GM19240 (cell line): ENCODE data around the gene DIAPH2.
A peak's percentile ranks its signal among the peaks of the same experiment; 100 is the strongest.
"Not testable (repeated sequence)": the region's sequence is repeated elsewhere in the genome, so short reads cannot be mapped to it uniquely, and the experiment has no call there.

ENCODE experiments used
- DNase-seq: peaks from one replicate; pipeline ENCODE4 v3.0.0; 2011; ENCODE audit warnings: low spot score; ENCODE audit not compliant: insufficient read length

The DIAPH2 gene

GRCh38 chrX:96715481-96715880 is 30.8 kb downstream of the DIAPH2 start:
- no peak for DNase-seq

- no peak for DNase-seq
These were observed 34.7 kb downstream of the DIAPH2 start for GRCh38 chrX:96719161-96719875.

GRCh38 chrX:96721354-96721753 is 36.7 kb downstream of the DIAPH2 start:
- DNase-seq: peak; percentile 13

GRCh38 chrX:96722781-96723180 is 38.1 kb downstream of the DIAPH2 start:
- DNase-seq: no peak

- DNase-seq: no peak
These were observed 44.4 kb downstream of the DIAPH2 start for GRCh38 chrX:96729053-96729452.

- DNase-seq: no peak
These were observed 45.4 kb downstream of the DIAPH2 start for GRCh38 chrX:96729868-96730643.

GRCh38 chrX:96731000-96731399 is 46.4 kb downstream of the DIAPH2 start:
- DNase-seq: not testable (repeated sequence)

GRCh38 chrX:96743367-96744073 is 58.9 kb downstream of the DIAPH2 start:
- DNase-seq: no peak

GRCh38 chrX:96752781-96753180 is 68.1 kb downstream of the DIAPH2 start:
- no peak for DNase-seq

GRCh38 chrX:96753230-96753629 is 68.6 kb downstream of the DIAPH2 start:
- no peak for DNase-seq

- DNase-seq: no peak
These were observed 71.8 kb downstream of the DIAPH2 start for GRCh38 chrX:96756491-96756890.

GRCh38 chrX:96761566-96761965 is 76.9 kb downstream of the DIAPH2 start:
- no peak for DNase-seq

- no peak for DNase-seq
These were observed 79.0 kb downstream of the DIAPH2 start for GRCh38 chrX:96763608-96764007.

GRCh38 chrX:96764864-96765263 is 80.2 kb downstream of the DIAPH2 start:
- no peak for DNase-seq

GRCh38 chrX:96770315-96770714 is 85.7 kb downstream of the DIAPH2 start:
- DNase-seq: no peak

- DNase-seq: no peak
These were observed 86.8 kb downstream of the DIAPH2 start for GRCh38 chrX:96771486-96771885.

- DNase-seq: no peak
These were observed 89.5 kb downstream of the DIAPH2 start for GRCh38 chrX:96774116-96774515.

GRCh38 chrX:96776966-96777365 is 92.3 kb downstream of the DIAPH2 start:
- no peak for DNase-seq

- no peak for DNase-seq
These were observed 106.9 kb downstream of the DIAPH2 start for GRCh38 chrX:96791559-96791958.

GRCh38 chrX:96792047-96792446 is 107.4 kb downstream of the DIAPH2 start:
- DNase-seq: no peak

- DNase-seq: no peak
These were observed 114.3 kb downstream of the DIAPH2 start for GRCh38 chrX:96798982-96799381.

GRCh38 chrX:96807318-96807717 is 122.7 kb downstream of the DIAPH2 start:
- no peak for DNase-seq
